ENCODE results near the gene TEX19.
A peak's percentile ranks its signal among the peaks of the same experiment; 100 is the strongest.
"Not testable (repeated sequence)": the region's sequence is repeated elsewhere in the genome, so short reads cannot be mapped to it uniquely, and the experiment has no call there.

The TEX19 gene

GRCh38 chr17:82361885-82362633 is 3.0 kb downstream of the TEX19 start:
- Histone ChIP-seq H3K9me3 (ENCODE audit: control insufficient read depth, low read length) (no peaks in the 10 kb centered on the region), H3K36me3 (ENCODE audit: control insufficient read depth, insufficient read depth, low read length) (no peaks in the 10 kb centered on the region), H3K4me3 (ENCODE audit: extremely low read depth, insufficient read depth, low read length, poor library complexity, severe bottlenecking) (no peak overlapping the region), H3K27ac (ENCODE audit: low read depth, low read length, severe bottlenecking) (no peak overlapping the region), H3K4me1 (ENCODE audit: control insufficient read depth, insufficient read depth, low read length, poor library complexity, severe bottlenecking) (peaks cover 7% of the 10 kb centered on the region)
- WGBS, 2 experiments (ENCODE audit: insufficient coverage in 2 of 2): 89 to 90% methylated on average over 6 of the region's 6 CpGs

- no peaks in the 10 kb centered on the region for H3K36me3 ChIP-seq (ENCODE audit: control insufficient read depth, insufficient read depth, low read length)
These were observed 6.7 kb downstream of the TEX19 start for GRCh38 chr17:82365606-82366295.

GRCh38 chr17:82366749-82367148 is 7.7 kb downstream of the TEX19 start:
- Histone ChIP-seq H3K4me3 (ENCODE audit: extremely low read depth, insufficient read depth, low read length, poor library complexity, severe bottlenecking) (no peak overlapping the region), H3K9me3 (ENCODE audit: control insufficient read depth, low read length) (no peaks in the 10 kb centered on the region), H3K27ac (ENCODE audit: low read depth, low read length, severe bottlenecking) (no peak overlapping the region), H3K36me3 (ENCODE audit: control insufficient read depth, insufficient read depth, low read length) (no peaks in the 10 kb centered on the region), H3K4me1 (ENCODE audit: control insufficient read depth, insufficient read depth, low read length, poor library complexity, severe bottlenecking) (peaks cover 7% of the 10 kb centered on the region)
- WGBS, 2 experiments (ENCODE audit: insufficient coverage in 2 of 2): no CpG with 5 or more reads among the region's 7 CpGs

More at GRCh38 chr17:82365606-82366295, 6.7 kb downstream of the TEX19 start:
- H3K27ac ChIP-seq (ENCODE audit: low read depth, low read length, severe bottlenecking): no peak overlapping the region
- H3K4me3 ChIP-seq (ENCODE audit: extremely low read depth, insufficient read depth, low read length, poor library complexity, severe bottlenecking): no peak overlapping the region
- peaks cover 7% of the 10 kb centered on the region for H3K4me1 ChIP-seq (ENCODE audit: control insufficient read depth, insufficient read depth, low read length, poor library complexity, severe bottlenecking)
- no peaks in the 10 kb centered on the region for H3K9me3 ChIP-seq (ENCODE audit: control insufficient read depth, low read length)
- 83 to 96% methylated on average over 4 to 5 of the region's 6 CpGs for WGBS, 2 experiments (ENCODE audit: insufficient coverage in 2 of 2)

- Histone ChIP-seq H3K36me3 (ENCODE audit: control insufficient read depth, insufficient read depth, low read length) (no peaks in the 10 kb centered on the region), H3K27ac (ENCODE audit: low read depth, low read length, severe bottlenecking) (no peak overlapping the region), H3K4me1 (ENCODE audit: control insufficient read depth, insufficient read depth, low read length, poor library complexity, severe bottlenecking) (peaks cover 7% of the 10 kb centered on the region), H3K4me3 (ENCODE audit: extremely low read depth, insufficient read depth, low read length, poor library complexity, severe bottlenecking) (no peak overlapping the region), H3K9me3 (ENCODE audit: control insufficient read depth, low read length) (no peaks in the 10 kb centered on the region)
- WGBS, 2 experiments (ENCODE audit: insufficient coverage in 2 of 2): 87 to 90% methylated on average over 11 to 12 of the region's 14 CpGs
These were observed 8.9 kb downstream of the TEX19 start for GRCh38 chr17:82367724-82368524.

- H3K4me3 ChIP-seq (ENCODE audit: extremely low read depth, insufficient read depth, low read length, poor library complexity, severe bottlenecking): no peak overlapping the region
- H3K27ac ChIP-seq (ENCODE audit: low read depth, low read length, severe bottlenecking): no peak overlapping the region
- no peaks in the 10 kb centered on the region for H3K9me3 ChIP-seq (ENCODE audit: control insufficient read depth, low read length)
- peaks cover 7% of the 10 kb centered on the region for H3K4me1 ChIP-seq (ENCODE audit: control insufficient read depth, insufficient read depth, low read length, poor library complexity, severe bottlenecking)
- H3K36me3 ChIP-seq (ENCODE audit: control insufficient read depth, insufficient read depth, low read length): no peaks in the 10 kb centered on the region
- WGBS, 2 experiments (ENCODE audit: insufficient coverage in 2 of 2): 95 to 98% methylated on average over 5 to 6 of the region's 7 CpGs
These were observed 10.2 kb downstream of the TEX19 start for GRCh38 chr17:82369211-82369610.

GRCh38 chr17:82370471-82371332 is 11.7 kb downstream of the TEX19 start:
- Histone ChIP-seq H3K4me3 (ENCODE audit: extremely low read depth, insufficient read depth, low read length, poor library complexity, severe bottlenecking) (peak overlapping the region; percentile 16), H3K27ac (ENCODE audit: low read depth, low read length, severe bottlenecking) (no peak overlapping the region)
- 62 to 64% methylated on average over 28 to 38 of the region's 38 CpGs for WGBS, 2 experiments (ENCODE audit: insufficient coverage in 2 of 2)

GRCh38 chr17:82371333-82372248 is 12.5 kb downstream of the TEX19 start, which contains the start of gene UTS2R:
Gene UTS2R, plus strand, starts transcription at chr17:82371765. Its CDS starts 2,560 bp downstream, at chr17:82374325.
- peak within 1 kb of the TSS; percentile 16 for H3K4me3 ChIP-seq (ENCODE audit: extremely low read depth, insufficient read depth, low read length, poor library complexity, severe bottlenecking)
- H3K4me1 ChIP-seq (ENCODE audit: control insufficient read depth, insufficient read depth, low read length, poor library complexity, severe bottlenecking): no peaks in the 10 kb centered on the region
- H3K27ac ChIP-seq (ENCODE audit: low read depth, low read length, severe bottlenecking): no peak within 1 kb of the TSS
- H3K9me3 ChIP-seq (ENCODE audit: control insufficient read depth, low read length): no peaks in the 10 kb centered on the region
- no peaks in the 10 kb centered on the region for H3K36me3 ChIP-seq (ENCODE audit: control insufficient read depth, insufficient read depth, low read length)
- WGBS, 2 experiments (ENCODE audit: insufficient coverage in 2 of 2): 9 to 15% methylated on average over 84 to 89 of the region's 109 CpGs

More at GRCh38 chr17:82370471-82371332, 11.7 kb downstream of the TEX19 start:
- H3K9me3 ChIP-seq (ENCODE audit: control insufficient read depth, low read length): no peaks in the 10 kb centered on the region
- peaks cover under 1% of the 10 kb centered on the region for H3K4me1 ChIP-seq (ENCODE audit: control insufficient read depth, insufficient read depth, low read length, poor library complexity, severe bottlenecking)
- H3K36me3 ChIP-seq (ENCODE audit: control insufficient read depth, insufficient read depth, low read length): no peaks in the 10 kb centered on the region

GRCh38 chr17:82372249-82373071 is 13.4 kb downstream of the TEX19 start:
- WGBS, 2 experiments (ENCODE audit: insufficient coverage in 2 of 2): 73 to 79% methylated on average over 32 to 35 of the region's 41 CpGs
- Histone ChIP-seq H3K27ac (ENCODE audit: low read depth, low read length, severe bottlenecking) (no peak overlapping the region), H3K36me3 (ENCODE audit: control insufficient read depth, insufficient read depth, low read length) (no peaks in the 10 kb centered on the region), H3K4me3 (ENCODE audit: extremely low read depth, insufficient read depth, low read length, poor library complexity, severe bottlenecking) (peak overlapping the region; percentile 16), H3K4me1 (ENCODE audit: control insufficient read depth, insufficient read depth, low read length, poor library complexity, severe bottlenecking) (no peaks in the 10 kb centered on the region), H3K9me3 (ENCODE audit: control insufficient read depth, low read length) (no peaks in the 10 kb centered on the region)

- 95 to 97% methylated on average over 9 to 10 of the region's 10 CpGs for WGBS, 2 experiments (ENCODE audit: insufficient coverage in 2 of 2)
- H3K27ac ChIP-seq (ENCODE audit: low read depth, low read length, severe bottlenecking); H3K9me3 ChIP-seq (ENCODE audit: control insufficient read depth, low read length); H3K4me3 ChIP-seq (ENCODE audit: extremely low read depth, insufficient read depth, low read length, poor library complexity, severe bottlenecking); H3K4me1 ChIP-seq (ENCODE audit: control insufficient read depth, insufficient read depth, low read length, poor library complexity, severe bottlenecking); H3K36me3 ChIP-seq (ENCODE audit: control insufficient read depth, insufficient read depth, low read length): not testable (repeated sequence)
These were observed 14.0 kb downstream of the TEX19 start for GRCh38 chr17:82373072-82373452.
